HG03135 (cell line): ENCODE measurements around the gene ZCCHC12.

Source experiments
- ATAC-seq: cut with Tn5 transposase; IDR thresholded peaks from one replicate; pipeline ENCODE4 v1.9.1; 2021; ENCODE audit warnings: mild to moderate bottlenecking, moderate library complexity; ENCODE audit not compliant: unreplicated experiment

The ZCCHC12 gene

GRCh38 chrX:118867251-118867650 is 43.6 kb downstream of the ZCCHC12 start:
- ATAC-seq: no peak

GRCh38 chrX:118872102-118872566 is 48.5 kb downstream of the ZCCHC12 start:
- ATAC-seq: no peak
